Skin epidermis (tissue), 12 donors: ENCODE results near the gene MT1E.
A peak's percentile ranks its signal among the peaks of the same experiment; 100 is the strongest.

Experiments used
- H3K27ac ChIP-seq, 21 experiments: fragments of 200-600 bp; sonication (generic) in 11 of 21; one replicate each; pipeline ENCODE4 v1.5.0; 2020; ENCODE audit warnings: mild to moderate bottlenecking in 3 of 21, inconsistent platforms in 2 of 21, moderate library complexity in 2 of 21
- H3K4me3 ChIP-seq, 7 experiments: fragments of 200-600 bp; sonication (generic) in 2 of 7; one replicate each; pipeline ENCODE4 v1.5.0; 2020; ENCODE audit warnings: inconsistent platforms in 2 of 7, mild to moderate bottlenecking in 2 of 7, moderate library complexity in 1 of 7

Gene MT1E

GRCh38 chr16:56637814-56638750 is 12.5 kb downstream of the MT1E start, which contains the start of gene MT1A:
Gene MT1A (plus strand): TSS chr16:56638666. CDS start chr16:56638739, 73 bp downstream.
- peak within 1 kb of the TSS; percentile 5 to 33 (median 19) for H3K4me3 ChIP-seq
- peak within 1 kb of the TSS in 8 of 21 experiments; percentile 4 to 63 (median 42) for H3K27ac ChIP-seq

GRCh38 chr16:56639045-56639444 is 13.5 kb downstream of the MT1E start:
- H3K27ac ChIP-seq: peak overlapping the region in 1 of 21 experiments; percentile 26
- H3K4me3 ChIP-seq: no peak overlapping the region

GRCh38 chr16:56640076-56640475 is 14.5 kb downstream of the MT1E start:
- Histone ChIP-seq H3K4me3 (no peak overlapping the region), H3K27ac (no peak overlapping the region)

GRCh38 chr16:56641166-56641565 is 15.6 kb downstream of the MT1E start:
- no peak overlapping the region for H3K4me3 ChIP-seq
- no peak overlapping the region for H3K27ac ChIP-seq

GRCh38 chr16:56643080-56643778 is 17.6 kb downstream of the MT1E start:
- Histone ChIP-seq H3K27ac (peak overlapping the region in 2 of 21 experiments; percentile 21 to 28), H3K4me3 (peak overlapping the region; percentile 7 to 25 (median 12))

GRCh38 chr16:56643833-56644232 is 18.3 kb downstream of the MT1E start:
- no peak overlapping the region for H3K27ac ChIP-seq
- H3K4me3 ChIP-seq: peak overlapping the region in 2 of 7 experiments; percentile 12 to 14

GRCh38 chr16:56645311-56645710 is 19.7 kb downstream of the MT1E start:
- H3K27ac ChIP-seq: no peak overlapping the region
- no peak overlapping the region for H3K4me3 ChIP-seq

GRCh38 chr16:56645838-56646237 is 20.3 kb downstream of the MT1E start:
- Histone ChIP-seq H3K27ac (no peak overlapping the region), H3K4me3 (no peak overlapping the region)

- Histone ChIP-seq H3K4me3 (no peak overlapping the region), H3K27ac (no peak overlapping the region)
These were observed 22.3 kb downstream of the MT1E start for GRCh38 chr16:56647641-56648431.

- Histone ChIP-seq H3K27ac (no peak overlapping the region), H3K4me3 (no peak overlapping the region)
These were observed 23.7 kb downstream of the MT1E start for GRCh38 chr16:56649271-56649670.

- H3K4me3 ChIP-seq: no peak overlapping the region
- H3K27ac ChIP-seq: no peak overlapping the region
These were observed 24.2 kb downstream of the MT1E start for GRCh38 chr16:56649820-56650219.

GRCh38 chr16:56651586-56651985 is 26.0 kb downstream of the MT1E start, which contains the start of gene MT1B:
Gene MT1B (plus strand): TSS chr16:56651886. CDS start chr16:56651954, 68 bp downstream.
- Histone ChIP-seq H3K4me3 (no peak within 1 kb of the TSS), H3K27ac (no peak within 1 kb of the TSS)

- H3K27ac ChIP-seq: no peak overlapping the region
- H3K4me3 ChIP-seq: no peak overlapping the region
These were observed 27.0 kb downstream of the MT1E start for GRCh38 chr16:56652600-56652999.

GRCh38 chr16:56653218-56653617 is 27.6 kb downstream of the MT1E start:
- no peak overlapping the region for H3K27ac ChIP-seq
- H3K4me3 ChIP-seq: no peak overlapping the region

GRCh38 chr16:56657555-56658326 is 32.2 kb downstream of the MT1E start, which contains the start of gene MT1F:
Gene MT1F (plus strand): TSS chr16:56657959. CDS start chr16:56658059, 100 bp downstream.
- H3K27ac ChIP-seq: peak within 1 kb of the TSS in 20 of 21 experiments; percentile 7 to 83 (median 69)
- peak within 1 kb of the TSS; percentile 31 to 66 (median 52) for H3K4me3 ChIP-seq

GRCh38 chr16:56658327-56658875 is 32.8 kb downstream of the MT1E start:
- Histone ChIP-seq H3K4me3 (peak overlapping the region; percentile 31 to 66 (median 52)), H3K27ac (peak overlapping the region in 13 of 21 experiments; percentile 7 to 79 (median 71))

- H3K27ac ChIP-seq: peak overlapping the region in 4 of 21 experiments; percentile 2 to 27 (median 16)
- H3K4me3 ChIP-seq: peak overlapping the region in 4 of 7 experiments; percentile 10 to 27 (median 19)
These were observed 37.1 kb downstream of the MT1E start for GRCh38 chr16:56662357-56663354.
